ENCODE results near the gene ISL2.
"Not testable (repeated sequence)": the region's sequence is repeated elsewhere in the genome, so short reads cannot be mapped to it uniquely, and the experiment has no call there.

Gene ISL2

DNA sequence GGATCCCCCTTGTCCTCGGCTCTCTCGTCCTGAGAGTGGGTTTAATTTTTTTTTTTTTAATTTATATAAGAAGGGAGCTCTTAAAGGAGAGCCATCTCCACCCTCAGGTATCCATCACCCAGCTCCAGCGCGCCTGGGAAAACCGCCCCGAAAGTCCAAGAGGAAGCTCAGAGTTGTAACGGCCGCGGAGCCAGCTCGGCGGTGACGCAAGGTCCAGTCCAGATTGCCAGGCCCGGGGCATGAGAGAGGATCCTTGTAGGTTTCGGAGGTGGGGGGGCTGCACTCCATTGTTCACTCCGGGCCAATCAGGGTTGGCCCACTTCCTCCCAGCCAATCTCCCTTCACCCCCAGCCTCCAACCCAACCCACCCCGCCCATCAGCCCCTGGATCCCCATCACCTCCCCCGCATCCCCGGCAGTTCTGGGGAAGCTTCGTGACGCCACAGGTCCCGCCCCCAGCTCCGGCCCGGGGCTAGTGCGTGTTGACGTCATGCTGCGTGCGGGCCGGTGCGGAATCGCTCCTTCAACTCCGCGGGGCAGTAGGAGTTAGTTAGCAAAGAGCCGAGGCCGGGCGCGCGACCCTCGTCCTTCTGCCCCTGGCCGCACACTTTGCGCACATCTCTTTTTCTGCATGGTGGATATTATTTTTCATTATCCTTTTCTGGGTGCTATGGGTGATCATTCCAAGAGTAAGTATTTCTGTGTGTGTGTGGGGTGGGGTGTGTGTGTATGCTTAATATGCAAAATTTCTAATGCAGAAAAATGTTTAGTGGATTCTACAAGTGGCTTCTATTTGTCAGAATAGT lies at the start of gene ISL2:
Gene ISL2, plus strand, starts transcription at position 520 of the 805 bp plus-strand sequence. Its CDS starts 111 bp downstream, at position 631.
- Histone ChIP-seq H3K27ac (ENCODE audit: low read length) (no peak within 1 kb of the TSS), H3K27me3 (ENCODE audit: control insufficient read depth, insufficient read depth, low read length) (peaks cover 45% of the 10 kb centered on the region), H3K36me3 (ENCODE audit: control insufficient read depth, insufficient read depth, low read length) (no peaks in the 10 kb centered on the region), H3K9me3 (ENCODE audit: control insufficient read depth, insufficient read depth, low read length) (no peaks in the 10 kb centered on the region), H3K4me1 (ENCODE audit: control insufficient read depth, insufficient read depth, low read length) (peaks cover 16% of the 10 kb centered on the region), H3K4me3 (ENCODE audit: low read length) (peak within 1 kb of the TSS; percentile 44; the same call in 1 of the 2 replicates)
- no CpG with 5 or more reads among the region's 40 CpGs for WGBS (ENCODE audit: insufficient coverage, insufficient read length)
- no peak for DNase-seq (ENCODE audit: low read depth, low spot score)

DNA sequence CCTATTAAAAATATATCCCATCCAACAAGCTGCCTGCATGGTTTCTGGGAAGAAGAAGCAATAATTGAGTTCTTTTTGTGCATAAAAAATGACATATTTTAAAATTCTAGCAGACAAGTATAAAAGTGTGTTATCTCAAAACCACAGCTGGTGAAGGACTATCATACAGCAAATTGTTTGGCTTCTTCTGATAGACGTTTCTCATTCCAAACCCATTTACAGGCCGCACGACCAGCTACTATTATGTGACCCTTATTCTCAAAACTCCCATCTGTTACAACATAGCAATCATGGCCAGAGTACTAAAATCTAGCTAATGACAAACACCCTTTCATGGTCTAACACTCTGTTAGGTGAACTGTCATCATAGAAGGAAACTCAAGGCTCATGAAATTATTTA lies 47.0 kb upstream of the ISL2 start:
- H3K9me3 ChIP-seq (ENCODE audit: control insufficient read depth, insufficient read depth, low read length): no peaks in the 10 kb centered on the region
- DNase-seq (ENCODE audit: low read depth, low spot score): no peak
- H3K27ac ChIP-seq (ENCODE audit: low read length): no peak overlapping the region
- H3K27me3 ChIP-seq (ENCODE audit: control insufficient read depth, insufficient read depth, low read length): no peaks in the 10 kb centered on the region
- no peaks in the 10 kb centered on the region for H3K36me3 ChIP-seq (ENCODE audit: control insufficient read depth, insufficient read depth, low read length)
- no peak overlapping the region for H3K4me3 ChIP-seq (ENCODE audit: low read length)
- H3K4me1 ChIP-seq (ENCODE audit: control insufficient read depth, insufficient read depth, low read length): no peaks in the 10 kb centered on the region
- no CpG with 5 or more reads among the region's 3 CpGs for WGBS (ENCODE audit: insufficient coverage, insufficient read length)

DNA sequence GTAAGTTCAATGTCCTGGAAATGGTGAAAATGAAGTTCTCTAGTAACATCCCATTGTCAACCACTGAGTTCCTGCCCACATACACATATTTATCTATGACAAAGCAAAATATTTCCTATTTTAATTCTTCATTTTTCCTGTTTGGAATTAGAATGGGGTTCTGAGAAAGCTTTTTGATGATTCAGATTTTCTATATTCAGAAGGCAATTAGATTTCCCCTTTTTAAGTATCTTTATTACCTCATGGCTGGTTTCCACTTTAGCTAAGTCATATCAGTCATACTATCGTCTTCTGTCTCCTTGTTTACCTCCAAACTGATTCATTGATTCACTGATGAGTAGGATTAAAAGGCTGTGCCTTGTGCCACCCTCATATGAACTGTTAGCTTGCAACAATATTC lies 43.2 kb upstream of the ISL2 start:
- Histone ChIP-seq H3K36me3 (ENCODE audit: control insufficient read depth, insufficient read depth, low read length) (no peaks in the 10 kb centered on the region), H3K27me3 (ENCODE audit: control insufficient read depth, insufficient read depth, low read length) (no peaks in the 10 kb centered on the region), H3K4me1 (ENCODE audit: control insufficient read depth, insufficient read depth, low read length) (no peaks in the 10 kb centered on the region), H3K4me3 (ENCODE audit: low read length) (no peak overlapping the region), H3K27ac (ENCODE audit: low read length) (no peak overlapping the region), H3K9me3 (ENCODE audit: control insufficient read depth, insufficient read depth, low read length) (no peaks in the 10 kb centered on the region)
- WGBS (ENCODE audit: insufficient coverage, insufficient read length): no CpG with 5 or more reads among the region's 1 CpG
- no peak for DNase-seq (ENCODE audit: low read depth, low spot score)

DNA sequence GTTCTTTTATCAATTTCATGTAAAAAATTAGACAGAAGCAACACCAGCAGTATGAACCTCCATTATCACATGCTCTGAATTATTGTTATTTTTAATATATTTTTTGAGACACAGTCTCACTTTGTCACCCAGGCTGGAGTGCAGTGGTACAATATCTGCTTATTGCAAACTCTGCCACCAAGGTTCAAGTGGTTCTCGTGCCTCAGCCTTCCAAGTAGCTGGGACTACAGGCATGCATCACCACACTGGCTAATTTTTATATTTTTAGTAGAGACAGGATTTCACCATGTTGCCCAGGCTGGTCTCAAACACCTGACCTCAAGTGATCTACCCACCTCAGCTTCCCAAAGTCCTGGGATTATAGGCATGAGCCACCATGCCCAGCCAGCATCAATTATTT lies 42.1 kb upstream of the ISL2 start:
- no CpG with 5 or more reads among the region's 1 CpG for WGBS (ENCODE audit: insufficient coverage, insufficient read length)

DNA sequence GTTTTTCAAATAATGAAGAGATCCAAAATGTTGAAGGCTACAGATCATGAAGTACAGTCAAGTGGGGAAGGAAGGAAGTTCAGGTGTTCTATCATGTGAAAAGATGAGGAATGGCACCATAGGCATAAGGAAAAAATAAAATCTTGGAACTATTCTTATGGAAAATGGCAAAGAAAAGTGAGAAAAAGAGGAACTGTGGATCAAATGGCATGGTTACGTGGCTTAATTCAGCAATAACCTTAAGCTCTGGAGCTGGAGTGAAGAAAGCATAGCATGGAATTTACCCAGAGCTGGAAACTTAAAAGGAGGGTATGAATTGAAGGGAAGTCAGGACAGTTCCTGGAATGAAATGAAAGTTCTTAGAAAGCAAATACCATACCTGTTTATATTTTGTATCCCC lies 39.7 kb upstream of the ISL2 start:
- no peaks in the 10 kb centered on the region for H3K9me3 ChIP-seq (ENCODE audit: control insufficient read depth, insufficient read depth, low read length)
- no peak for DNase-seq (ENCODE audit: low read depth, low spot score)
- no peak overlapping the region for H3K4me3 ChIP-seq (ENCODE audit: low read length)
- no peaks in the 10 kb centered on the region for H3K36me3 ChIP-seq (ENCODE audit: control insufficient read depth, insufficient read depth, low read length)
- no peaks in the 10 kb centered on the region for H3K4me1 ChIP-seq (ENCODE audit: control insufficient read depth, insufficient read depth, low read length)
- no peak overlapping the region for H3K27ac ChIP-seq (ENCODE audit: low read length)
- no CpG with 5 or more reads among the region's 1 CpG for WGBS (ENCODE audit: insufficient coverage, insufficient read length)
- H3K27me3 ChIP-seq (ENCODE audit: control insufficient read depth, insufficient read depth, low read length): no peaks in the 10 kb centered on the region

More for the DNA sequence above, 42.1 kb upstream of the ISL2 start:
- H3K36me3 ChIP-seq (ENCODE audit: control insufficient read depth, insufficient read depth, low read length); H3K27ac ChIP-seq (ENCODE audit: low read length); H3K4me3 ChIP-seq (ENCODE audit: low read length); H3K27me3 ChIP-seq (ENCODE audit: control insufficient read depth, insufficient read depth, low read length); H3K9me3 ChIP-seq (ENCODE audit: control insufficient read depth, insufficient read depth, low read length); H3K4me1 ChIP-seq (ENCODE audit: control insufficient read depth, insufficient read depth, low read length); DNase-seq (ENCODE audit: low read depth, low spot score): not testable (repeated sequence)

DNA sequence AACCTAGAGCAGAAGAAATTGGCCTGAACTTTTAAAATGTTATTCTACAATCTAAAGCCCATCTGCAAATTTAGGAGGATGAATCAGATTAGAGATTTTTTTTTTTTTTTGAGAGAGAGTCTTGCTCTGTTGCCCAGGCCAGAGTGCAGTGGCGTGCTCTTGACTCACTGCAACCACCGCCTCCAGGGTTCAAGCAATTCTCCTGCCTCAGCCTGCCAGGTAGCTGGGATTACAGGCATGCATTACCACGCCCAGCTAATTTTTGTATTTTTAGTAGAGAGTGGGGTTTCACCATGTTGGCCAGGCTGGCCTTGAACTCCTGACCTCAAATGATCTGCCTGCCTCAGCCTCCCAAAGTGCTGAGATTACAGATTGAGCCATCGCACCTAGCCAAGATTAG lies 38.6 kb upstream of the ISL2 start:
- H3K27ac ChIP-seq (ENCODE audit: low read length); H3K36me3 ChIP-seq (ENCODE audit: control insufficient read depth, insufficient read depth, low read length); DNase-seq (ENCODE audit: low read depth, low spot score); H3K4me3 ChIP-seq (ENCODE audit: low read length); H3K9me3 ChIP-seq (ENCODE audit: control insufficient read depth, insufficient read depth, low read length); H3K4me1 ChIP-seq (ENCODE audit: control insufficient read depth, insufficient read depth, low read length); H3K27me3 ChIP-seq (ENCODE audit: control insufficient read depth, insufficient read depth, low read length): not testable (repeated sequence)
- WGBS (ENCODE audit: insufficient coverage, insufficient read length): no CpG with 5 or more reads among the region's 4 CpGs

DNA sequence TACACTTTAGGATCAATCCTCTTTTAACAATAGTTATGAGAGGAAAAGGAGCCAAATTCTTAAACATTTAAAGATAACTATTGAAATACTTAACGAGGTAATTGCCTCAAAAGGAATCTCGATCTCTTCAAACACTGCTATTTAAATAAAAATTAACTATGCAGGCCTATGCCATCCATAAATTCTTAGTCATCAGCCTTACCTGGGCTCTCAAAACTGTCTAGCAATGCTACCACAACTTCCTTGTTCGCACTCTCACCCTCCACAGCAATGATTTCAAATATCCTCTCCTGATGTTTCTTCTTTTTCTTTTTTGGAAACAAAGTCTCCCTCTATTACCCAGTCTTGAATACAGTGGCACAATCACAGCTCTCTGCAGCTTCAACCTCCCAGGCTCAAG lies 37.6 kb upstream of the ISL2 start:
- Histone ChIP-seq H3K4me1 (ENCODE audit: control insufficient read depth, insufficient read depth, low read length) (no peaks in the 10 kb centered on the region), H3K4me3 (ENCODE audit: low read length) (no peak overlapping the region)
- WGBS (ENCODE audit: insufficient coverage, insufficient read length): no CpG with 5 or more reads among the region's 3 CpGs

DNA sequence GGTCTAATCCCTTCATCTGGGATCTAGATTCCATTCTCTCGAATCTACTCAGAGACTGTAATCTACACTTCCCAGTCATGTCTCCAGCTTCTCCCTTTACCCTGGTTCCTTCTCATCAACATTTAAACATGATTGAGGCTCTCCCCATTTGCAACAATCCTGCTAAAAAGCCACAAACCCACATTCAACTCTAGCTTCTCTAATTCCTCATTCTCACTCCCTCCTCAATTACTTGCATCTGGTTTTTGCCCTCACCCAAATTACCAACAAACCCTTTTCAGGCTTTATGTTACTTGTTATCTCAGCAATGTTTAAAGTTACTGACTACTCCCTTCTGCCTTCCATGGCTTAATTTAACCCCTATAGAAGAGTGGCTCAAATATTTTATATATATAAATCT lies 36.8 kb upstream of the ISL2 start:
- WGBS (ENCODE audit: insufficient coverage, insufficient read length): no CpG with 5 or more reads among the region's 1 CpG
- Histone ChIP-seq H3K4me1 (ENCODE audit: control insufficient read depth, insufficient read depth, low read length) (no peaks in the 10 kb centered on the region), H3K36me3 (ENCODE audit: control insufficient read depth, insufficient read depth, low read length) (no peaks in the 10 kb centered on the region), H3K27me3 (ENCODE audit: control insufficient read depth, insufficient read depth, low read length) (no peaks in the 10 kb centered on the region), H3K4me3 (ENCODE audit: low read length) (no peak overlapping the region), H3K27ac (ENCODE audit: low read length) (no peak overlapping the region), H3K9me3 (ENCODE audit: control insufficient read depth, insufficient read depth, low read length) (no peaks in the 10 kb centered on the region)
- no peak for DNase-seq (ENCODE audit: low read depth, low spot score)

More for the DNA sequence above, 37.6 kb upstream of the ISL2 start:
- H3K36me3 ChIP-seq (ENCODE audit: control insufficient read depth, insufficient read depth, low read length): no peaks in the 10 kb centered on the region
- no peak overlapping the region for H3K27ac ChIP-seq (ENCODE audit: low read length)
- H3K9me3 ChIP-seq (ENCODE audit: control insufficient read depth, insufficient read depth, low read length): no peaks in the 10 kb centered on the region
- no peak for DNase-seq (ENCODE audit: low read depth, low spot score)
- H3K27me3 ChIP-seq (ENCODE audit: control insufficient read depth, insufficient read depth, low read length): no peaks in the 10 kb centered on the region

DNA sequence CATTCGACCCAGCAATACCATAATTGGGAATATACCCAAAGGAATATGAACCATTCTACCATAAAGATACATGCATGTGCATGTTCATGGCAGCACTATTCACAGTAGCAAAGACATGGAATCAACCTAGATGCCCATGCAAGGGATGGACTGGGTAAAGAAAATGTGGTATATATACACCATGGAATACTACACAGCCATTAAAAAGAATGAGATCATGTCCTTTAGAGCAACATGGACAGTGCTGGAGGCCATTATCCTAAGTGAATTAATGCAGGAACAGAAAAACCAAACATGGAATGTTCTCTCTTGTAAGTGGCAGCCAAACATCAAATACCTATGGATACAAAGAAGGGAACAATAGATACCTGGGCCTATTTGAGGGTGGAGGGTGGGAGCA lies 32.7 kb upstream of the ISL2 start:
- DNase-seq (ENCODE audit: low read depth, low spot score): no peak
- Histone ChIP-seq H3K27ac (ENCODE audit: low read length) (no peak overlapping the region), H3K4me3 (ENCODE audit: low read length) (no peak overlapping the region), H3K9me3 (ENCODE audit: control insufficient read depth, insufficient read depth, low read length) (no peaks in the 10 kb centered on the region), H3K27me3 (ENCODE audit: control insufficient read depth, insufficient read depth, low read length) (no peaks in the 10 kb centered on the region), H3K36me3 (ENCODE audit: control insufficient read depth, insufficient read depth, low read length) (no peaks in the 10 kb centered on the region), H3K4me1 (ENCODE audit: control insufficient read depth, insufficient read depth, low read length) (no peaks in the 10 kb centered on the region)
- WGBS (ENCODE audit: insufficient coverage, insufficient read length): no CpG with 5 or more reads among the region's 1 CpG

DNA sequence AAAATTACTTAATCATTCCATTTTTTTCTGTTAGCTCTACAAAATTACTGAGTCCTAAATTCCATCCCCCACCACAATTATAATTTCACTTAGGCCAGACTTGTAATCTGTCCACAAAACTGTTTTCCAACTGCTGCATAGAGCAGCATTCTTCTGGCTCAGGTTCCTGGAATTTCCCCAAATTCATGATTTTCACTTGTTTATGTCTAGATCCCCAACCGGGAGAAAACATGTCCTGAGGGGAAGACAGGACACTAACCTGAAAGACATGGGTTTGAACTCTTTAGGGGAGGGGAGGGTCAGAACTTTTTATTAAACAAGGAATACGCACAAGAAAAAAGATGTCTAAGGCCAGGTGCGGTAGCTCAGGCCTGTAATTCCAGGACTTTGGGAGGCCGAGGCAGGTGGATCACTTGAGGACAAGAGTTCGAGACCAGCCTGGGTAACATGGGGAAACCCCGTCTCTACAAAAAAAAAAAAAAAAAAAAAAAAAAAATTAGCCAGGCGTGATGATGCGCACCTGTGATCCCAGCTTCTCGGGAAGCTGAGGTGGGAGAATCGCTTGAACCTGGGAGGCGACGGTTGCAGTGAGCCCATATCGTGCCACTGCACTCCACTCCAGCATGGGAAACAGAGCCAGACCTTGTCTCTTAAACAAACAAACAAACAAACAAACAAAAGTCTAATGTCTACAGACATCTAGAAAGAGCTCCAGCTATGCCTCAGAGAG lies 26.8 kb upstream of the ISL2 start:
- Histone ChIP-seq H3K9me3 (ENCODE audit: control insufficient read depth, insufficient read depth, low read length) (no peaks in the 10 kb centered on the region), H3K4me3 (ENCODE audit: low read length) (no peak overlapping the region), H3K36me3 (ENCODE audit: control insufficient read depth, insufficient read depth, low read length) (no peaks in the 10 kb centered on the region), H3K27me3 (ENCODE audit: control insufficient read depth, insufficient read depth, low read length) (no peaks in the 10 kb centered on the region), H3K4me1 (ENCODE audit: control insufficient read depth, insufficient read depth, low read length) (no peaks in the 10 kb centered on the region; the same call in 1 of the 2 replicates), H3K27ac (ENCODE audit: low read length) (no peak overlapping the region)
- no peak for DNase-seq (ENCODE audit: low read depth, low spot score)
- WGBS (ENCODE audit: insufficient coverage, insufficient read length): no CpG with 5 or more reads among the region's 13 CpGs
